Vagina (tissue), 2 donors: Measurements from ENCODE around the gene CLDN34.

ENCODE experiments used
- POLR2A ChIP-seq, 2 donors: fragments of 450-650 bp; IDR thresholded peaks; one replicate each; pipeline ENCODE4 v1.6.1; 2017; ENCODE audit warnings: antibody characterized with exemption in 2 of 2, mild to moderate bottlenecking in 2 of 2, moderate library complexity in 2 of 2
- TF ChIP-seq, protein P1 (sequence below), 3 experiments: fragments of 450-650 bp in 2 of 3; fragments of 200-600 bp in 1 of 3; sonication (generic) in 1 of 3; IDR thresholded peaks; one replicate each; pipeline ENCODE4 v1.5.1; 2017 to 2019; ENCODE audit warnings: antibody characterized with exemption in 3 of 3, mild to moderate bottlenecking in 2 of 3, moderate library complexity in 2 of 3

DNA sequence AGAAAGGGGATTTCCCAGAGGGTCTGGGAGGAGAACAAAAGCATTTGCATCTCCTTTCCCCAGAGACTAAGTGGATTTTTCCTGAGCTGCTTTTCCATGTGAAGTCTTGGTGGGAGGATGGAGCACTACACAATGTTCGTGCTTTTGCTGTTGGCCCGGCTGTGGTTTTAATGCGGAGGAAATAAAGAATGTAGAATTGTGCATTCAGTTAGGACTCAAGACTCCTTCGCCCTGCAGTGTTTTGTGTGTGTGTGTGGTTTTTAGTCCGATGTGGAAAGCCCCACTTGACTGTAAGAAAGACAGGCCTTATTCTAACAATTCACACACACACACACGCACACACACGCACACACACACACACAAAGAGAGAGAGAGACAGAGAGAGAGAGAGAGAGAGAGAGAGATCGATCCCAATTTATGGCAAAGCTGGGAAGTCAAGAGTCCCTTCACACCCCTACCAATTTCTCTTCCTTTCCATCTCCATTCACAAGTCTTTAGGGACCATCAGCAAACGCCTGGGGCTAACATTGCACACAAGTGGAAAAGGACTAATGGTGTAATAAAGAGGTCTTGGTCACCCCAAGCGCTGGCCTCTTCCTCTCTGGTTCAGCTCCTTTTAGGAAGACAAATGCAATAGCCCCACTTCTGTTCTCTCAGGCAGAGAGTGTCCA, 44.2 kb downstream of the CLDN34 start:
- TF ChIP-seq POLR2A (IDR thresholded peaks at IDR 0.05) = no peak
- TF ChIP-seq, protein P1, sequence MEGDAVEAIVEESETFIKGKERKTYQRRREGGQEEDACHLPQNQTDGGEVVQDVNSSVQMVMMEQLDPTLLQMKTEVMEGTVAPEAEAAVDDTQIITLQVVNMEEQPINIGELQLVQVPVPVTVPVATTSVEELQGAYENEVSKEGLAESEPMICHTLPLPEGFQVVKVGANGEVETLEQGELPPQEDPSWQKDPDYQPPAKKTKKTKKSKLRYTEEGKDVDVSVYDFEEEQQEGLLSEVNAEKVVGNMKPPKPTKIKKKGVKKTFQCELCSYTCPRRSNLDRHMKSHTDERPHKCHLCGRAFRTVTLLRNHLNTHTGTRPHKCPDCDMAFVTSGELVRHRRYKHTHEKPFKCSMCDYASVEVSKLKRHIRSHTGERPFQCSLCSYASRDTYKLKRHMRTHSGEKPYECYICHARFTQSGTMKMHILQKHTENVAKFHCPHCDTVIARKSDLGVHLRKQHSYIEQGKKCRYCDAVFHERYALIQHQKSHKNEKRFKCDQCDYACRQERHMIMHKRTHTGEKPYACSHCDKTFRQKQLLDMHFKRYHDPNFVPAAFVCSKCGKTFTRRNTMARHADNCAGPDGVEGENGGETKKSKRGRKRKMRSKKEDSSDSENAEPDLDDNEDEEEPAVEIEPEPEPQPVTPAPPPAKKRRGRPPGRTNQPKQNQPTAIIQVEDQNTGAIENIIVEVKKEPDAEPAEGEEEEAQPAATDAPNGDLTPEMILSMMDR (IDR thresholded peaks at IDR 0.05) = no peak
